Activated CD8-positive, alpha-beta memory T cell treated with anti-CD3 and anti-CD28 coated beads, Interleukin-2, amount 50 U/mL, for 24 hours (primary cell): ENCODE measurements around the gene TMEM108.

Experiments used
- DNase-seq: peaks from one replicate; pipeline ENCODE4 v3.0.0-alpha.2; 2020; ENCODE audit errors: extremely low read depth

Gene TMEM108

DNA sequence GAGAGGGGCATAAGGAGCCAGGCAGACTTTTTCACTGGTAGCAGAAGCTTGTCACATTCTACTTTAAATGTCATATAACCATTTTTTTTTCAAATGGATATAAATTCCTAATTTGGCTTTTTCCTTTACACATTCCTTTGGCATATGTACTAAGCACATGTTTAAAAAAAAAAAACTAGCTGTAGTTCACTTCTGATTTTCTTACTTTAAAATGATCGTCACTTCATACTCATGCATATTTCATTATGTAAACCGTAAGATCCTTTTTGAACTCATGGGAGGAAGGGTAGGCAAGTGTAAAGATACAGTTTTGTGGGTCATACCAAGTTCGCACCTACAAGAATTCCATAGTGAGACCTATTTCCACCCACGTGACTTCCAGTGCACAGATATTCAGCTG, 316.5 kb downstream of the TMEM108 start:
- no peak for DNase-seq

DNA sequence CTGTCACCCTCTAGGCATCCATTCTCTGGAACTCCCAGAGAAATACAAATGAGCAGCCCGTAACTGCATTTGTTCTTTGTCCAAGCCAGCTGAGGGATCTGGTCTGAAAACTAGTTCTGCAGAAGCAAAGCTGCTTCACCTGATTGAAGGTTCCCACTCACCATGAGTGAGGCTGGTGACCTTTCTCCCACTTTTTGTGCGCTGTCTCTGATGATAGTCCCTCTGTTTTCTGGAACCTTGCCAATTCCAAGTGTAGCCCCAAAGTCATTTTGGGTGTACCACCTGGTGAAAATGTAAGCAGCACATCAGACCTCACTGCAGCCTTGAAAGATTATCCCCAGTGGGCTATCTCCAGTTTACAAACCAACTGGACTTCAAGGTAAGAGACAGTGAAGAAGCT, 322.3 kb downstream of the TMEM108 start:
- DNase-seq, result no peak

DNA sequence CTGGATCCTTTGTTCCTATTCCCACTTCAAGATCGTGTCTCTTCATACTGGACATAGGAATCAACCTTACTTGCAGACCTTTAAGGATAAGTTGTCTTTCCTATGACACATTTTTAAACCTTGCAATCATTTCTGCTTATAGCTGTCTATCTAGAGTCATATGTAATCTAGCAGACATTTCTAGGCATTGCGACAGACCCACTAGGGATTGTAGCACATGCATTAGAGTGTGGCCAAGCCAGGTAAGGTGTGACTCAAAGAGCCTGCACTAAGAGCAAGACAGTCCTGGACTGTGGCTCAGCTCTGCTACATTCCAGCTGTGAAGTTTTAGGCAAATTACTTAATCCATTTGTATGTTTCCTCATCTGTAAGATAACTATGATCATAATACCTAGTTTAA, 322.8 kb downstream of the TMEM108 start:
- no peak for DNase-seq

DNA sequence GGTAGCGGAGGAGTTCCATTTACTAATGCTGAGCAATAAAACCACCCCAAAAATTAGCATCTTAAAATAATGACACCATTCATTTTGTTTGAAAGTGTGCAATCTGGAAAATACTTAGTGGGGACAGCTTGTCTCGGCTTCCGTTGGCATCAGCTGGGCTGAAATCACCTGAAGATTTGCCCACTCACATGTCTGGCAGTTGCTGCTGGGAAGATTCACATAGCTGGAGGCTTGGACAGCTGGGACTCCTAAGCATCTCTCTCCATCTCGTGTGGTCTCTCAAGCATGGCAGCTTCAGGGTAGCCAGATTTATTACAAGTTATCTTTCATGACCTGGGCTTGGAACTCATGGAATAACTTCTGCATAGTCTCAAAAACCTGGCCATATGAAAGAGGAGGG, 323.2 kb downstream of the TMEM108 start:
- no peak for DNase-seq

DNA sequence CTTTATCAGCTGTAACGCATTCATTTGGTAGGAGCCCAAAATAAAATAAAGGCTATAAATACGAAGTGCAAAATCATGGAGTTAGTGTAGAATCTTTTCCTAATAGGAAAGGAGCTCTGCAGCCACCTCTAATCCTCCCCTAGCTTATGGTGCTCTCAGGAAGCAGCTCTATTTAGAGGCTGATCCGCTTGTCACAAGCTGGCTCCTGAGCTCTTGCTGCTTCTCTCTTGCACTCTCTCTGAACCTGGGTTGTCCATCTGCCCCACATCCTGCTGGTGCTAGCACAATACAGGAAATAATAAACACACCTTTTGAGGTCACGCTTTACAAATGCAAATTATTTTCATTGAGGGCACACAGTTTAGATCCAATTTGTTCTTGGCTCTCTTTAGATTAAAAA, 324.3 kb downstream of the TMEM108 start:
- DNase-seq, result no peak

DNA sequence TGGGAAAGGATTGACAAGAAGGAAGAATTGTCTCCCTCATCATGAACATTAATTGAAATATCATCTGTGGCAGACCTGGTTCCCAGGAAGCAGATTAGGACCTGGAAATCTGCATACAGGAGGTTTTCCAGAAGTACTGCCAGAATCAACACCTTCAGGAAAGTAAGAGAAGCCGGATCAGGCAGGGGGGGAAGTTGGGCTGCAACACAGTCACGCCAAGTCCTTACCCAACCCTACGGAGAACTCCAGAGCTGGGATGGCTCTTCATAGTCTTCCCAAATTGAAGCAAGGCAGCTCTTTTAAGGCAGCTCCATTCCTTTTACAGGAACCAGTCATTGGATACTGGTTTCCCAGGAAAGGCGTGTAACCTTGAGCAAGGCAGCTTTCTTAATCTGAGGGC, 326.5 kb downstream of the TMEM108 start:
- no peak for DNase-seq

DNA sequence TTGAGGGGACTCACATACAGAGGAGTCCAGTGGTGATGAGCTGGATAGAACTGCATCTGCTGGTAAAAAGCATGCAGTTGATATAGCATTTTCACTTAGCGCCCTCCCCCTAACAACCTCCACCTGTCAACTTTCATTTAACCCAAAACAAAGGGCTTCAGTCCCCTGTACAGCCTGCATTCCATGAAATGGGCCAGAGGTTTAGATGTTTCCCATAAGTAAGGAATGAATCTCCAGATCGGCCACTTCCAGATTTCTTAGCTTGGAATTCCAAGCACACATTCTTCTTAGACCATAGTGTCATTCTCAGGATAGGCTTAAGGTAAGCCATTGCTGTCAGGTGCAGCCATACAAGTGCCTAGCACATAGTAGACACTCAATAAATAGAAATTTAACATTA, 328.7 kb downstream of the TMEM108 start:
- no peak for DNase-seq

DNA sequence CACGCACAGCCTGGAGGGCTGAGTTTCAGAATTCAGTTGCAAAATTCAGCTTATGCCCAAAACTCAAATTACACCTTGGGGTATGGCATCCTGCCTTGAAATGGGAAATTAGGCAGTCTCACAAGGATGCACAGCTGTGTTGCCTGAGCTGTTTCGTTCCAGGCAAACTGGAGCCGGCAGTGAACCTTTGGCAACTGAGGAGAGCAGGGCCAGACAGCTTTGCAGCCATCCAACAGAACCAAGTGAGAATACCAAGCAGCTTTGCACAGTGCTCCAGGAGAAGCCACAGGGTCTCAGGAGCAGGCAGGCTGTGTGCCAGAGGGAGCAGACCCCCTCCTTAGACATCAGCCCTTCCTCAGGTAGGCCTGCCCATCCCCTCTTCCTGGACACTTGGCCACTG, 329.2 kb downstream of the TMEM108 start:
- DNase-seq, result no peak

DNA sequence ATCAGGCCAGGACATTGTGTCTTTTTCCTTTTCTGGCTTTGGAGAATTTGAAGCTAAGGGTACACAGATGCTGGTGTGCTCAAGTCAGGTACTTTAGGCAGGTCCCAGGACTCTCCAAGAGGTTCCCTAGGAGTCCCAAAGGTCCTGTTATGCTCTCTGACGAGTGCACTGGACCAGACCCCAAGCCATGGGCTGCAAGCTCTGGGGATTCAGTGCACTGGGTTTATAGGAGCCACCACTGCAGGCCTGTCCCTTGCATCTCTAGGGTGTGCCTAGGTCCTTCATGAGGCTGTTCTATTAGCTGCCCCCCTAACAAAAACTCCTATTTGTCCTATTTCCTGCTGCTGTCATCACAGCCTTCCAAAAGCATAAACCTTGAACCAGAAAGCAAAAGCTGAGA, 329.8 kb downstream of the TMEM108 start:
- DNase-seq, result no peak

DNA sequence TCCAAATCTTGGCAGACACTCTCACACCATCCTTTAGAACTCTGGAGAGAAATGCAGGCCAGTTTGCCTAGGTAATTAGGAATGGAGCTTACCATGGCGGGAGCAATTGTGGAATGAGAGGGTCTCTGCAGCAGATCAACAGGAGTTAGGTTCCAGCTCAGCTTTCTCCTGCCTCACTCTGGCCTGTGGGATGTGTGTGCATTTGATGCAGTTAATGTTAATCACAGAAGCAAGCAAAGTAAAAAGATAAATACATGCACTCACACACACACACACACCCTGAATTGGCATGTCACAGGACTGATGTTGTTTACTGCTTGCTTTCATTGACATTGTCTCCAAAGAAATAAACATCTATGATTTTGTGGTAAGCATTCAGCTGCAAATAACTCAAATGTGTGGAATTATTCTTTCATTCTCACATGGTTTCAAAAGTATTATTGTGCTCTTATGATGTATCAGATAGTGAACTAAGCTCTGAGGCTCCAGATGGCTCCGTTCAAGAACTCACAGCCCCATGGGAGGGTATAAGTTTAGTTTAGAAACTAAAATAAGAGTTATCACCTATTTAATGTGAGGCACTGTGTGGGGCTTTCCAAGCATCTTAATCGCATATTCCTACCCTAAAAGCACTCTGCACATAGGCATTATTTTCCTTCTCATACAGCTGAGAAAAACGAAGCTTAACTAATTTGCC, 330.3 kb downstream of the TMEM108 start:
- no peak for DNase-seq

DNA sequence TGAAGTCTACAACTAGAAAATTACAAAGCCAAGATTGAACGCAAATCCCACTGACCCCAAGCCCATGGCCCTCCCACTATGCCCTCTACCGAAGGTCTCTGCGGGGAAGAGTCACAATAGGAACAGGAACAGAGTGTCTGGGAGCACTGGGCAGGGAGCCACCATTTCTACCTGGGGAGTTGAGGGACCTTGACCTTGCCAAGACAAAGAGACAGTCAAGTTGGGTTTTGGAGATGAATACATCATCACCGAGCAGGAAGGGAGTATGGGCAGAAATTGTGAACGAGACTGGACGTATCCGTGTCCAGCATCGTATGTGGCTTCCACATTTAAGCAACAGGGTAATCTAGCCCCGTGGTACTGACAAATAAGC, 330.9 kb downstream of the TMEM108 start:
- DNase-seq, result no peak

DNA sequence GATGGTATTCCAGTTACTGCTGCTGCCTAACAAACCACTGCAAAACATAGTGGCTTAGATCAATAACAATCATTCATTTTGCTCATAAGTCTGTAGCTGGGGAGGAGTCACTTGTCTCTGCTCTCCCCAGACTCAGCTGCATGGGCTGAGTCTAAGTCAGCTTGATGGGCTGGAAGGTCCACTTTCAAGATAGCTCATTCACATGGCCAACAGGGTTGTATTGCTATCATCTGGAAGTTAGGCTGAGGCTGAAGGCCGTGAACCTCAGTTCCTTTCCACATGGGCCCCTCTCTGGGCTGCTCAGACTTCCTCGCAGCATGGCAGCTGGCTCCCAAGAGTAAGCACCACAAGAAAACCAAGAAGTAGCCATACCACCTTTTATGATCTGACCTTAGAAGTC, 333.0 kb downstream of the TMEM108 start:
- DNase-seq, result no peak

DNA sequence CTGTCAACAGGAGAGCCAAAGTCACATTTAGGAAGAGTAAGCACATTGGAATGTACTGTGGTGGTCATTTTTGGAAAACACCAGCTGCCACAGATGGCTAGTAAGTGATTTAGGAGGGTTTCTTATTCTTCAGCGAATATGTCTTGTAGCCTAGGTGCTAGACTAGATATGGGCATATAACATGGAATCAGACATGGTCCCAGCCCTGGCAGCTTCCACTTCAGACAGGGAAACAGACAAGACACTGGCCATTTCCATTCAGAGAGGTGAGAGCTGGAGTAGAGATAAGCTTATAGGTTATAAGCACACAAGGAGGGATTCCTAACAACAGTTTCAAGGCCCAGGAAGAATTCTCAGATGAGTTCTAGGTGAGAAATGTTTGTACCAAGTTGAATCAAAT, 333.5 kb downstream of the TMEM108 start:
- DNase-seq, result no peak

DNA sequence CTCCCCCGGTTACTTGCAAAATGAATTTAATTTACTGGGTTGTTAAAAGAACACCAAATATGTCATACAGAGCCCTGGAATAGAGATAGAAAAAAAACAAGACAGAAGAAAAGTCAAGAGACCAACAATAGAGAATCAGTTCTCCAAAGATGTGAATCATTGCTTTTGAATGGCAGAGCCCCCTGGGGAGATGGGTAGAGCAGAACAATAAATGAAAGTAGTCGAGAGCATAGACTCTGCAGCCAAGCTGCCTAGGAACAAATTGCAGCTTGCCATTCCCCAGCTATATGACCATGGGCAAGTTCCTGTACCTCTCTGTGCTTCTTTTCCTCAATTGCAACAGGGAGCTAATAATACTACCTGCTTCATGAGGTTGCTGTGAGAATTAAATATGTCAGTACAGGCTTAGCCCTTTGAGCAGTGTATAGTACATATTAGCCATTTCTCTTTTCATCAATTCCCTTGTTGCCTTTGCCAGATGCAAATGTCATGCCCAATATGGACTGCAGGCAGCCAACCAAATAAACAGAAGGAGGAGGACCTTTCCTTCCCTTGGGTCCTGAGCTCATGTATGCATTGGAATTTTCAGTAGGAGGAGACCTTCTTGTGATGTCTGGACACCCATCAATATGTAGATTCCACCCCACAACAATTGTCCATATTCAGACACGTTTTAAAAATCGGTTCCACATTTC, 336.7 kb downstream of the TMEM108 start:
- DNase-seq, result no peak

DNA sequence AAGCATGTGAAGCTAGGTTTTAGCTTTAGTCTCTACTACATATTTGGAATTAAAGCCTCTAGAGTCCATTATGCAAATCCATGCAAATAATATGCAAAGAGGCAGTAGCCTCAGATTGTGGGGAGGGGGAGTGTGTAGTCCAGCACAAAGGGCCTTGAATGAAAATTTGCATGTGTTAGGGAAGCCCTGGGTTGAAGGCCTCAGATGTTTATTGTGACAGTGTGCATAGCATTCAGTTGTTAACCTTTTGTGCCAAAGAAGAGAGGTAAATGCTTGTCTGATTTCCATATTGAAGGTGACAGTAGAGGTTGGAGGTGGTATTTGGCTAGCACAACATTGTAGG, 337.2 kb downstream of the TMEM108 start:
- no peak for DNase-seq

DNA sequence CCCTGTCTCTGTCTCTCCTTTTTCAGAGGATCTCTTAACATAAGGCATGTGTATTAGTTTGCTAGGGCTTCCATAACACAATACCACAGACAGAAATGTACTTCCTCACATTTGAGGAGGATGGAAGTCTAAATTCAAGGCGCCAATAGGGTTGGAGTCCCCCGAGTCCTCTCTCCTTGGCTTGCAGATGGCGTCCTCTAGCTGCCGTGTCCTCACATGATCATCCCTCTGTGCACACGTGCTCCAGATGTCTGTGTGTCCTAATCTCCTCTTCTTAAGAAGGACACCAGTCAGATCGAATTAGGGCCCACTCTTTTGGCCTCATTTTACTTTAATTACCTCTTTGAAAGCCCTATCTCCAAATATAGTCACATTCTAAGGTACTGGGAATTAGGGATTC, 338.6 kb downstream of the TMEM108 start:
- DNase-seq, result no peak

DNA sequence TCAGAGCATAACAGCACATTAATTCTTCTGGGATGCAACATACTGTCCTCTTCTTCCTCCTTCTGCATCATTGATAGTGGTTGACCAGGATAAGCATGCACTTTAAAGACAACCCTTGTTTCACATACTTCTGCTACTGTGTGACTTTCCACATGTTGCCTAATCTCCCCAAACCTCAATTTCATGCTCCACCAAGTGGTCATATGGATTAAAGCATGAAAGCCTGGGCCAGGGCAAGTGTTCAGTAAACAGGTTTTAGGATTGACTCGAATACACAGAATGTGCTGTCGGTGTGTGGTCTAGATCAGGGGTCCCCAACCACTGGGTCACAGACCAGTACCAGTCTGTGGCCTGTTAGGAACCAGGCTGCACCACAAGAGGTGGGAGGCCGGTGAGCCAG, 339.2 kb downstream of the TMEM108 start:
- DNase-seq, result no peak

DNA sequence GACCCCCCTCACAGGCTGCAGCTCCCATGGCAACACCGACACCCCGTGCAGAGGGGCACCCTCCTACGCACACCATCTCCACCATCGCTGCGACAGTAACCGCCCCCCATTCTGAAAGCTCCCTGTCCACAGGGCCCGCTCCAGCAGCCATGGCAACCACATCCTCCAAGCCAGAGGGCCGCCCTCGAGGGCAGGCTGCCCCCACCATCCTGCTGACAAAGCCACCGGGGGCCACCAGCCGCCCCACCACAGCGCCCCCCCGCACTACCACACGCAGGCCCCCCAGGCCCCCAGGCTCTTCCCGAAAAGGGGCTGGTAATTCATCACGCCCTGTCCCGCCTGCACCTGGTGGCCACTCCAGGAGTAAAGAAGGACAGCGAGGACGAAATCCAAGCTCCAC, 341.7 kb downstream of the TMEM108 start:
- DNase-seq, result no peak

DNA sequence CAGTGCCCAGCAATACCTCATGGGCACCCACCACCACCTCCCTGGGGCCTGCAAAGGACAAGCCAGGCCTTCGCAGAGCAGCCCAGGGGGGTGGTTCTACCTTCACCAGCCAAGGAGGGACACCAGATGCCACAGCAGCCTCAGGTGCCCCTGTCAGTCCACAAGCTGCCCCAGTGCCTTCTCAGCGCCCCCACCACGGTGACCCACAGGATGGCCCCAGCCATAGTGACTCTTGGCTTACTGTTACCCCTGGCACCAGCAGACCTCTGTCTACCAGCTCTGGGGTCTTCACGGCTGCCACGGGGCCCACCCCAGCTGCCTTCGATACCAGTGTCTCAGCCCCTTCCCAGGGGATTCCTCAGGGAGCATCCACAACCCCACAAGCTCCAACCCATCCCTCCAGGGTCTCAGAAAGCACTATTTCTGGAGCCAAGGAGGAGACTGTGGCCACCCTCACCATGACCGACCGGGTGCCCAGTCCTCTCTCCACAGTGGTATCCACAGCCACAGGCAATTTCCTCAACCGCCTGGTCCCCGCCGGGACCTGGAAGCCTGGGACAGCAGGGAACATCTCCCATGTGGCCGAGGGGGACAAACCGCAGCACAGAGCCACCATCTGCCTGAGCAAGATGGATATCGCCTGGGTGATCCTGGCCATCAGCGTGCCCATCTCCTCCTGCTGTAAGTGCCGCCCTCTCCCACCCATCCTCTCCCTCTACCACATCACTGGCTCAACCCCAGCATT, 342.5 kb downstream of the TMEM108 start:
- no peak for DNase-seq

DNA sequence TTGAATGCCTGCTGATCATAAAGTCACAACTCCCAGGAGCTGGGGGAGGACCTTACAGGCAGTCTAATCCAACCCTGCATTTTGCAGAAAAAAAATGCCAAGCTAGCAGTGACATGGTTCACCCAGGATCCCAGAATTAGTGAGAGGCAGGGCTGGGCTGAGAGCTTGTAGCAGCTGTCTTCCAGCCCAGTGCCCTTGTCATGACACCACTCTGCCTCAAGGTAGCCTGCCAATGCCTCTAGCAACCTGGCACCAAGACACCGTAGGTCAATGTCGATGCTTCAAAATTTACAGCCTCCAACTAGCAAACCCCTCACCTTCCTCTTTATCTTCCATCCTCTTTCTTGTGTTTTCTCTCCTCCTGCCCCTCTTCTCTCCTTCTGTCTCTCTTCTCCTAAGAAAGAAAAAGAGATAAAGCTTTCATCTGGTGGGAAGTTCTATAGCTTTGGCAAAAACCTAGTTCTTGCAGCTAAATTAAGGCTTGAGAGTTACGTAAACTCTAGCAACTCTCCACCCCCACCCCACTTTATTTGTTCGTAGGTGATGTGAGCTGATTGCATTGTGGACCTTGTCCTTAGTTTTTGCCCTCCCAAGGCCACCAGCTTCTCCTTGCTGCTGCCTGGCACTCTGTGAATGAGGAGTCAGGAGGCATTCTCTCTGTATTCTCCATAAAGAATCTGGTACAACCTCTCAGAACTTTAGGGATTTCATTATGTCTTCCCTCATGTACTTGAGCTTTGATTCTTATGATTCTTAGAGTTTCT, 343.3 kb downstream of the TMEM108 start:
- no peak for DNase-seq

DNA sequence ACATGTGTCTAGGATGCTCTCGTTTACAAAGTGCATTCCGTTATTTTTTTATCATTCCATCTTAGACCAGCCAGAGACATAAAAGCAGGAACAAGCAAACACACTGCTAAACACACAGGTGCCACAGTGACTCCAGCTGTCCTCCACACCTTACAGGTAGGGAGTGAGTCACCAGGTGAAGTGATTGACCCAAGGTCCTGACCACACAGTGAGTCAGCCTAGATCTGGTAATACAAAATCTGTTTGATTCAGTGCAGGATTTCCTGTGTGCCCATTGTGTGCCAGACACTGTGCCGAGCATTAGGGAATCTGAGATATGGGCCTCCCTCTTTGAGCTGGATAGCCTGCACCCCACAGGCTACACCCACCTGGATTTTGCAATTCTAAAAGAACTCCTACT, 345.0 kb downstream of the TMEM108 start:
- no peak for DNase-seq

DNA sequence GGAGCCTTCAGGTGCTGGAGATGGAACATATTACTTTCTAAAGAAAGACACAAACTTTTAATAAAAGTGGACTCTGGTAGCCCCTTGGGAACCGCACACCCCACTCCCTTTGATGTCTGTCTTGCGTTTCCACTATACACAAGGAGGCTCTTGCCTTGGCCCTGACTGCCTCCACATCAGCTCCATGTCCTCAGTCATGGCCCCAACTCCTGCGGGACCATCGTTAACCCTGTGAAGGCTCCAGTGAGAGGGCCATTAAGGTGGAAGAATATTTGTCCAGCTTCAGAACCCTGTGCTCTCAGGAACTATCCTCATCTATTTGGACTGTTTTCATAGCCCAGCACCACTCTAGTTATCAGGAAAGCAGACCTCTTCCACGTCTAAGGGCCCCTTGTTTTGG, 345.6 kb downstream of the TMEM108 start:
- no peak for DNase-seq
